ENCODE data around the gene NCKAP5L.

Gene NCKAP5L

GRCh38 chr12:49761677-49762467, 66.3 kb downstream of the NCKAP5L start:
- TF ChIP-seq POLR2AphosphoS5 (IDR thresholded peaks at IDR 0.05; ENCODE audit: low read depth, low read length) = no peak
- TF ChIP-seq FOXP2 (optimal IDR thresholded peaks at IDR 0.05; ENCODE audit: borderline replicate concordance, extremely low read depth, extremely low read length, insufficient read depth) = no peak
- TF ChIP-seq, protein P1, sequence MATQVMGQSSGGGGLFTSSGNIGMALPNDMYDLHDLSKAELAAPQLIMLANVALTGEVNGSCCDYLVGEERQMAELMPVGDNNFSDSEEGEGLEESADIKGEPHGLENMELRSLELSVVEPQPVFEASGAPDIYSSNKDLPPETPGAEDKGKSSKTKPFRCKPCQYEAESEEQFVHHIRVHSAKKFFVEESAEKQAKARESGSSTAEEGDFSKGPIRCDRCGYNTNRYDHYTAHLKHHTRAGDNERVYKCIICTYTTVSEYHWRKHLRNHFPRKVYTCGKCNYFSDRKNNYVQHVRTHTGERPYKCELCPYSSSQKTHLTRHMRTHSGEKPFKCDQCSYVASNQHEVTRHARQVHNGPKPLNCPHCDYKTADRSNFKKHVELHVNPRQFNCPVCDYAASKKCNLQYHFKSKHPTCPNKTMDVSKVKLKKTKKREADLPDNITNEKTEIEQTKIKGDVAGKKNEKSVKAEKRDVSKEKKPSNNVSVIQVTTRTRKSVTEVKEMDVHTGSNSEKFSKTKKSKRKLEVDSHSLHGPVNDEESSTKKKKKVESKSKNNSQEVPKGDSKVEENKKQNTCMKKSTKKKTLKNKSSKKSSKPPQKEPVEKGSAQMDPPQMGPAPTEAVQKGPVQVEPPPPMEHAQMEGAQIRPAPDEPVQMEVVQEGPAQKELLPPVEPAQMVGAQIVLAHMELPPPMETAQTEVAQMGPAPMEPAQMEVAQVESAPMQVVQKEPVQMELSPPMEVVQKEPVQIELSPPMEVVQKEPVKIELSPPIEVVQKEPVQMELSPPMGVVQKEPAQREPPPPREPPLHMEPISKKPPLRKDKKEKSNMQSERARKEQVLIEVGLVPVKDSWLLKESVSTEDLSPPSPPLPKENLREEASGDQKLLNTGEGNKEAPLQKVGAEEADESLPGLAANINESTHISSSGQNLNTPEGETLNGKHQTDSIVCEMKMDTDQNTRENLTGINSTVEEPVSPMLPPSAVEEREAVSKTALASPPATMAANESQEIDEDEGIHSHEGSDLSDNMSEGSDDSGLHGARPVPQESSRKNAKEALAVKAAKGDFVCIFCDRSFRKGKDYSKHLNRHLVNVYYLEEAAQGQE (IDR thresholded peaks at IDR 0.05; ENCODE audit: insufficient read depth in 1 of 2, low read depth in 2 of 2, low read length in 2 of 2) = no peak
- TF ChIP-seq SIN3A (IDR thresholded peaks at IDR 0.05; ENCODE audit: borderline replicate concordance, insufficient read depth, low read length) = no peak
- TF ChIP-seq TAF1 (IDR thresholded peaks at IDR 0.05; ENCODE audit: borderline replicate concordance, insufficient read depth, low read length) = no peak

DNA sequence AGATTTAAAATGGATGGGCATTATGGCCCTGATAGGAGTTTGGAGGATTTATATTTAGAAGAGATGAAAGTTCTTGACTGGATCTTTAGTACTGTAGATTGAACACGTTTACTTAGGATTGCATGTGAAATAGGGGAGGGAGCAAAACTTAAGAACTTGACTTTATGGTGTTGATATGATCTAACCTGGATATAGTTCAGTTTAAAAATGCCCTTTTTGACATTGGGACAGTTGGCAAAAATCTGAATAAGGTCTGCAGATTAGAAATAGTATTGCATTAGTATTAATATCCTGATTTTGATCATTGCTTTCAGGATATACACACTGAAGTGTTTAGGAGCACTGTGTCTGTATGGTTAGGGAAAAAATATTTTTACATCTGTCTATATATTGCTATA, 77.2 kb downstream of the NCKAP5L start:
- no peak for TF ChIP-seq POLR2AphosphoS5 (IDR thresholded peaks at IDR 0.05; ENCODE audit: low read depth, low read length)
- TF ChIP-seq, protein P1 (IDR thresholded peaks at IDR 0.05; ENCODE audit: insufficient read depth in 1 of 2, low read depth in 2 of 2, low read length in 2 of 2) = no peak
- no peak for TF ChIP-seq SIN3A (IDR thresholded peaks at IDR 0.05; ENCODE audit: borderline replicate concordance, insufficient read depth, low read length)
- TF ChIP-seq TAF1 (IDR thresholded peaks at IDR 0.05; ENCODE audit: borderline replicate concordance, insufficient read depth, low read length) = no peak
- TF ChIP-seq FOXP2 (optimal IDR thresholded peaks at IDR 0.05; ENCODE audit: borderline replicate concordance, extremely low read depth, extremely low read length, insufficient read depth) = no peak

GRCh38 chr12:49750027-49750995, 77.9 kb downstream of the NCKAP5L start:
- TF ChIP-seq SIN3A (IDR thresholded peaks at IDR 0.05; ENCODE audit: borderline replicate concordance, insufficient read depth, low read length) (no peak), FOXP2 (optimal IDR thresholded peaks at IDR 0.05; ENCODE audit: borderline replicate concordance, extremely low read depth, extremely low read length, insufficient read depth) (no peak), TAF1 (IDR thresholded peaks at IDR 0.05; ENCODE audit: borderline replicate concordance, insufficient read depth, low read length) (no peak), POLR2AphosphoS5 (IDR thresholded peaks at IDR 0.05; ENCODE audit: low read depth, low read length) (no peak)
- TF ChIP-seq, protein P1 (IDR thresholded peaks at IDR 0.05; ENCODE audit: insufficient read depth in 1 of 2, low read depth in 2 of 2, low read length in 2 of 2) = no peak

DNA sequence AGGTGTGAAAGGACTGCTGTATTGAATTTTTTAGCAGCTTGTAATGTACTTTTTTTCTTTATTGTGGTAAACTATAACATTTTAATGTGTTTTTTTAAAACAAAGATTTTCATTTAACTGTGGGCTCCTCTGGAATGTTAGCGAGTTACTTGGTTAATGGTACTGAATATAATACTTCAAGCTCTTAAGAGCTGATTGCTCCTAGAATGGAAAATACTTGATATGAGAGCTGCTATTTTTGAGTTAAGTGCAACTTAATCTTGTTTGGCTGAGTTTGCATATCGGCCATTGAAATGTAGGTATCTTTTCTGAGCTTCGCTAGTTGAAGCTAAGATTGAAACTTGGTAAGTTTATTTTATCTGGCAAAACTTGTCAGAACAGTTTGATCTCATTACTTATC, 79.4 kb downstream of the NCKAP5L start:
- TF ChIP-seq, protein P1 (IDR thresholded peaks at IDR 0.05; ENCODE audit: insufficient read depth in 1 of 2, low read depth in 2 of 2, low read length in 2 of 2) = no peak
- TF ChIP-seq TAF1 (IDR thresholded peaks at IDR 0.05; ENCODE audit: borderline replicate concordance, insufficient read depth, low read length) = no peak
- no peak for TF ChIP-seq POLR2AphosphoS5 (IDR thresholded peaks at IDR 0.05; ENCODE audit: low read depth, low read length)
- no peak for TF ChIP-seq SIN3A (IDR thresholded peaks at IDR 0.05; ENCODE audit: borderline replicate concordance, insufficient read depth, low read length)
- TF ChIP-seq FOXP2 (optimal IDR thresholded peaks at IDR 0.05; ENCODE audit: borderline replicate concordance, extremely low read depth, extremely low read length, insufficient read depth) = no peak
